DMS53 (cell line): ENCODE measurements around the gene CHID1.

Experiments
- DNase-seq: peaks from one replicate; lab custom pipeline; 2025; lab: John Stamatoyannopoulos, UW

Gene CHID1

DNA sequence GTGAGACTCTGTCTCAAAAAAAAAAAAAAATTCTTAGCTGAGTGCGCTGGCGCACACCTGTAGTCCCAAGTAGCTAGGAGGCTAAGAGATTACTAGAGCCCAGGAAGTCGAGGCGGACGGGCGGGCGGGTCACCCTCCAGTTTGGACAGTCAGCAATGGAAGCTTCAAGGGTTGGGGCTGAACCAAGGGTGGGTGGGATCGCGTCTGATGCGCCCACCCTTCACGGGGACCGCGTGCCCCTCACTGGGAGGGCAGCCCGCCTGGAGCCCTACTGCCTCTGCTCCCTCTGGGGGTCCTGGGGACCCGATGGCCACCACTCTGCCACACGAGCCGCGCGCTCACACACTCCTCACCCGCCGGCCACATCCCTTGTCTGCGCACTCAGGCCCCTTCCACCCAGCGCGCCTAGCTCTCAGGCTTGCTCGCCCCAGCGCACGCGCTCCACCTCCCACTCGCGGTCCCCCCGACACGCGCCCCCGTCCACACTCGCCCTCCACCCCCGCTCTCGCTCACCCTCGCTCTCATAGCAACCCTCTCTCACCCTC, 494 bp downstream of the CHID1 start:
- peak; percentile 71 for DNase-seq

DNA sequence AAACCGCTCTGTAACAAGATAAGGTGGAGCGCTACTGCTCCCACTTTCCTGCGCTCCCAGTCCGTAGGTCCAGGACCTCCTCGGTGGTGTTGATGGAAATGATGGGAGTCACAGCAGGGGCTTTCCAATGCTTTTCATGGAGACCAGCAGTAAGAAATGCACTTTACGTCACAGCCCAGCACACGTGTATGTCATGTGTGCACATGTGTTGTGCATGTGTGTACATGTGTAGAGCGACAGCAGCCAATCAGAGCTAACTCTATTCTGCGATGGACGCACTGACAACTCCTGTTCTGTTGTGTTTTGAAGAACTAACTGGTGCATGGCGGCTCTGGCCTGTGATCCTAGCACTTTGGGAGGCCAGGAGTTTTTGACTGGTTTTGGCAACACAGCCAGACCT, 1.2 kb downstream of the CHID1 start:
- DNase-seq: no peak

DNA sequence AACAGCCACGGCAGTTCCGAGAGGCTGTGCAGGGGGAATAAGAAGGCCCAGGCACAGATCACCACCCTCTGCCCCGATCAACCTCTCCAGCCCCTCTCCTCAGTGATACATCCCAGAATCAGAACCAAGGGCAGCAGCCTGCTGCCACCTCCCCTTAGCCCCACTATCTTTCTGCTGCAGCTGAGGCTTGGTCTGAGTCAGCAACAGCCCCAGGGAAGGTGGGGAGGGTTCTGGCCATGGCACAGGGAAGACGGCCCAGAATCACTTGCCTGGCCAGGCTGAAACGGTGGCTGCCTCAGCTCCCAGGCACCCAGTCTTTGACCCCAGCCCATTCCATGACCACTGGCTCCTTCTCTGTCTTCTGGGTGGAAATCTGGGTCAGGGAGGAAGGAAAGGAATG, 2.3 kb downstream of the CHID1 start:
- no peak for DNase-seq

DNA sequence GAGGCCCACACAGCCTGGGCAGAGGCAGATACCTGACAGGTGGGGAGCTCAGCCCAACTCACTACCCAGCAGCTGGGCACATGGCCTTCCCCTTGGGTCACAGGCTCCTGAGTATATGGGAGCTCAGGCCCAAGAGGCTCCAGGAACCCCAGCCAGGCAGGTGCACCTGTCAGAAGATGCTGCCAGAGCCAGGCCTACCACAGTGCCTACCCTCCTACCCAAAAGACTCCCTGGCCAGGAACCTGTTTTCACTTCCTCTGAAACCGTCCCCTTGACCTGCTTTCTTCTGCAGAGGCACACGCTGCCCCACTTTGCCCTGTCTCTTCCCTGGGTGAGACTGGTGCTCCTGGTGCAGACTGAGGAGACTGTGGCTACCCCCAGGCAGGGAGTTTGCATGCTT, 2.9 kb downstream of the CHID1 start:
- no peak for DNase-seq

DNA sequence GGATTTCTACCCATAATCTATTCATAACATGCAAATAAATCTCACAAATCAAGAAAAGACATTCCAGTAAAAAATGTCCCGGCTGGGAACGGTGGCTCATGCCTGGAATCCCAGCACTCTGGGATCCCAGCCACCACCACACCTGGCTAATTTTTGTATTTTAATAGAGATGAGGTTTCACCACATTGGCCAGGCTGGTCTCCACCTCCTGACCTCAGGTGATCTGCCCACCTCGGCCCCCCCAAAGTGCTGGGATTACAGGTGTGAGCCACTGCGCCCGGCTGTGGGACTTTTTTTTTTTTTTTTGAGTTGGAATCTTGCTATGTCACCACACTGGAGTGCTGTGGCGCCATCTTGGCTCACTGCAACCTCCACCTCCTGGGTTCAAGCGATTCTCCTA, 4.7 kb downstream of the CHID1 start:
- no peak for DNase-seq

DNA sequence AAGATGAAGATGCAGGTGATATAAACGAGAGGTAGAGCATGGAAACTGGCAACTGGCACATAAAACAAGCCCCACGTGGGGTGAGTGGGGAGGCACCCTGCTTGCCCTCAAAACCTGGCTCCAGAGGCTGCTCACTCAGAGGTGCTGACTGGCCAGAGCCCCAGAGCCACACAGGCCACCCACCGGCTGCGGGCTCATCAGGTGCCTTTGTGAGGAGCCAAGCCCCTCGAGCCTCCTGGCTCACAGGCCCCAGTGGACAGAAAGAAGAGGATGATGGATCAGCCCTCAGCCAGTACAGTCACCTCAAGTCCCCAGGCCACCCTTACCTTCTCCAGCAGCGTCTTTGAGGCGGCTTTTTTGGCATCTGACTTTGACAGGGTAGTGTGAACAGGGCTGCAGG, 6.2 kb downstream of the CHID1 start:
- no peak for DNase-seq

DNA sequence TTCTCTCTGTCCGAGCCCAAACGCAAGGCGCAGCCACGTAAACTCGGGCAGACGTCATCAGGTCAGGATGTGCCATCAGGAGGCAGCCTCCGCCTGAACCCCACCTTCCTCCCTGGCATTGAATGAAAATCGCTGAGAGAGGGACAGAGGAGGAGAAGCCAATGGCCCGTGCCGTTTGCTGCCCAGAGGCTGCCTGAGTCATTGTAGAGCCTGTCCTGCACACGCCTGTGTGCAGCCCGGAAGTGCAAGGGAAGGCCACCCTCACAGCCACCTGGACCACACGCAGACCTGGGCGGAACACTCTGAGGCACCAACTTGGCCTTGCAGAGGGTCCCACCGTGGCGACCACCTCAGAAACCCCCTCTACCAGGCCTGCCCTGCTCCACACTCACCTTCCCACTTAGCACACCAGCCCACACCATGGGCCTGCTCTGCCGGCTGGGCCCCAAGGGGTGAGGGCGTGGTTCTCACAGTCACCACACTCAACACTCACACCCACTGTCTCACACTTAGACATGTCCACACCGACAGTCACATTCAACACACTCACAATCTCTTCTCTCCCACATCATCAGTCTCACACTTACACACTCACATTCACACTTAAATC, 9.1 kb downstream of the CHID1 start:
- DNase-seq: no peak

DNA sequence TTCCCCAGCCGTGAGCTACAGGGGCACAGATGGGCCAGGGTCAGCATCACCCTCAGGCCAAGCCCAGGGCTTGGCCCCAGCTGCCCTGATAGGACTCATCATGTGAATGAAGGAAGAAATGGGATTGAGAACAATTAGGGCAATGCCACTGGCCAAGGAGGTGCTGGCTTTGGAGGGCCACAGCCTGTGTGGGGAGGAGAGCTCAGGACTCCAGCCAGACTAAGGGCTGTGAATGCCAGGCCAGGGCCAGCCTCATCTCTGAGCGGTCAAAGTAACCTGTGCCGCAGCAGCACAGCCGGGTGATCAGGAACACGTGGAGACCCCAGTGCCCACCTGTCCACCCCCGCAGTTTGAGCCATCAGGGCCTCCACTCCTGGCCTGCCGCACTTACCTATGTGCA, 10.1 kb downstream of the CHID1 start:
- DNase-seq: no peak

DNA sequence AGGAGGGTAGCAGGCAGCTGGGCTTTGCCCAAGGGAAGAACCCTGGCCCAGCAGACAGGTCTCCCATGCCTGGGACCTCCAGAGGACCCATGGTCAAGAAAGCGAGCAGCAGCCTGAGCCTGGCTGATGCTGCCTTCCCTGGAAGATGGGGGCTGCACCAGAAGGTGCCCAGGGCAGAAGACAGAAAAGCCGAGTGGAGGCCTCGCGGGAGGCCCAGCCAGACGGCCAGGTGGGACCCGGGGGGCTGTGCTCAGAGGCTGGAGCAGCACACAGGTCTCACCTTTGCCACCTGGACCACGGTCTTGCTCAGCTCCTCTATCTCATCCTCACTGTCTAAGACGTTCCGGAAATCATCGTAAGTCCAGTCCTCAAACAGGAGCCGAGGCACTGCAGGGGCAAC, 10.9 kb downstream of the CHID1 start:
- no peak for DNase-seq

DNA sequence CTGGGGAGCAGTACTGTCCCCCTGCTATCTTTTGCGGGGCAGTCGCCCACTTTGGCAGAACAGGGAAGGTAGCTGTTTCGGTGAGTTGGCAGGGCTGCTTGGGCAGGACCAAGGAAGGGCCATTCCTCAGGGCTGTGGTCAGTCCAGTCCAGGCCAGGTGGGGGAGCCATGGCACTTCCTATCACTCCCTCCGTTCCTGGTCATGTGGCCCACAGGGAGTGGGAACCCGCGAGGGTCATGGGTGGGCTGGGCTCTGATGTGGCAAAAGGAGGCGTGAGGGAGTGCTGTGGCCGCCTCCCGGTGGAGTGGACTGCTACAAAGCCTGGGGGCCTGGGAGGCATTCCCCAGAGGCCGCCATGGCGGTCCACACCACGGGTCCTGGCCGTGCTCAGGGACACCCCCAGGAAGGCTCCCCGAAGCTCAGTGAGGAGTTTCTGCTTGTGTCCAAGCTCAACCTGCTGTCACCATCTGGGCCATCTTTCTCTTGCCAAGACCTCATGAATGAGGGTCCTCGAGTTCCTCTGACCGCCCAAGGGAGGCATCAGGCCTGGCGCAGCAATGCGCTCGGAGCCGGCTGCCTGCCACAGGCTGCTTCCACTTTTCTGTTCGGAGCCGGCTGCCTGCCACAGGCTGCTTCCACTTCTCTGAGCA, 11.9 kb downstream of the CHID1 start:
- peak; percentile 53 for DNase-seq

DNA sequence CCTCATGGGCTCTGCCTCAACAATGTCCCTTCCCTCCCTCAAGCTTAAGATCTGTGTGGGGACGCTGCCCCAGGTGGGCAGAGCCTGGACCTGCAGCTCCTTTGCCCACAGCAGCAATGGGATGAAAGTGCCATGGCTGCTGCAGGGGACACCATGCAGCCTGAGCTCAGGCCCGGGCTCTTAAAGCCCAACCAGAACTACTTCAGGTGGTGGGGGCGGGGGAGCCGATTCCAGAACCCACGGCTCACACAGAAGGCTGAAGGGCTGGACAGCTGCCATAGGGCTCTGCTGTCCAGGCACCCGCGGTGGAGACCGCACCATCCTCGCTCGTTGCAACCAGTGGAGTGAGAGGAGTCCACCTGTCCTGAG, 12.5 kb downstream of the CHID1 start:
- DNase-seq: peak; percentile 71

DNA sequence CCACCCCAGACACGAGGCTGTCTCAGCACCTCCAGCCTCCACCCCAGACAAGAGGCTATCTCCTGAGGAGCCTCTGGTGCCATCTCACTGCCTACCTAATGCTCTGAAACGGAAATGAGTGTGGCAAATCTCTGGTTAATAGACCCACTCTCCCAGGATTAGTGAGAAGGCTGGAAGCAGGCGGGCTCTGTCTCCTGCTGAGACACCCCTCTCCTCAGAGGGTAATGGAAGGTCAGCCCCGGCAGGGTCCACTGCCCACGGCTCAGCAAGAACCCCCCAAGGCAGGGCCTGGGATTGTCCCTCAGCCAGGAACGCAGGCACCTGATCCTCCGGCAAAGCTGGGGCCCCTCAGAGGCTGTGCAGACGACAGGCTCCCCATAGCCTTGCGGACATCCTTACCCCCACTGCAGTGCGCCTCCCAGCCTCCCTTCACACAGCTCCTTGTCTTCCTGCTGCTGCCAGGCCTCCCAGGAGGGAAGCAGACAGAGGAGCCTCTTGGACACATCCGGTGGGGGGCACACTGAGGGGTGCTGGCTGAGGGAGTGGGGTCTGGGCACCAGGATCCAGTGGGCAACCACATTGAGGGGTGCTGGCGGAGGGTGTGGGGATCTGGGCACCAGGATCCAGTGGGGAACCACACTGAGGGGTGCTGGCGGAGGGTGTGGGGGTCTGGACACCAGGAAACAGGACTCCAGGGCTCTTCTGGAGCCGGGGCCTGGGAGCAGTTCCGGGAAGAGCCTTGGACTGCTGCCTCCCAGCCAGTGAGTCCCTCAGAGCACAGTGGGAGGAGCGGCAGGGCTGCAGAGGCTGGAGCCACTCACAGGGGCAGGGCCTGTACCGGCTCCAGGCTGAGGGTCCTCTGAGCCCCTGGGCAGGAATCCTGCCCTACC, 13.1 kb downstream of the CHID1 start:
- no peak for DNase-seq

DNA sequence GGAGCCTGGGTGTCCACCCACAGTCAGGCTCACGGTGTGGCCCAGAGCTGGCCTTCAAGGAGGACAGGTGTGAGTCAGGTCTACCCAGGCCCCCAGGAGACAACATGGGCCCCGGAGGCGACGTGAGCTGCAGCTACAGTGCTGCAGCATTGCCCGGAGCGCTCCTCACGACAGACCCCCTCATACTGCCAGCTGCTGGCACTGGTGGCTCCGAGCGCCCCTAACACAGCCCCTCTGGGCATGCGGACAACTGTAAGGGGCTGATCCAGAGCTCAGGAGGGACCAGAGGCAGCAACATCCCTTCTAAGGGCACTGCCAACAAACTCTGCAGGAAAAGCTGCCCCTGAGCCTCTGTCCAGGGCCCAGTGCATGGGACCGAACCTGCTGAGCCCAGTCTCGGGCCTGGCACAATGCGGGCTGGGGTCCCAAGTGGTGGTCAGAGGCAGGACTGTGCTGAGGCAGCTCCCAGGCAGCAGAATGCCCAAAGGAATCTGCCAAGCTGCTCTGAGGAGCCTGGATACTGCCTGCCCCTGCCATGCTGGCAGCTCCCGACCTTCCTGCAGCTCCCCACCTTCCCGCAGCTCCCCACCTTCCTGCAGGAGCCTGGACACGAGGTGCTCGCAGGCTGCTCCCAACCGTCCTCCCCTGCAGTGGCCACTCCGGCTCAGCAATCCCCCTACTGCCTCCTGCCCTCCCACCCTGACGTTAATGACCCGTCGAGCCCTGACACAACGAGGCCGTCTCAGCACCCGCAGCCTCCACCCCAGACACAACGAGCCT, 15.1 kb downstream of the CHID1 start:
- no peak for DNase-seq

DNA sequence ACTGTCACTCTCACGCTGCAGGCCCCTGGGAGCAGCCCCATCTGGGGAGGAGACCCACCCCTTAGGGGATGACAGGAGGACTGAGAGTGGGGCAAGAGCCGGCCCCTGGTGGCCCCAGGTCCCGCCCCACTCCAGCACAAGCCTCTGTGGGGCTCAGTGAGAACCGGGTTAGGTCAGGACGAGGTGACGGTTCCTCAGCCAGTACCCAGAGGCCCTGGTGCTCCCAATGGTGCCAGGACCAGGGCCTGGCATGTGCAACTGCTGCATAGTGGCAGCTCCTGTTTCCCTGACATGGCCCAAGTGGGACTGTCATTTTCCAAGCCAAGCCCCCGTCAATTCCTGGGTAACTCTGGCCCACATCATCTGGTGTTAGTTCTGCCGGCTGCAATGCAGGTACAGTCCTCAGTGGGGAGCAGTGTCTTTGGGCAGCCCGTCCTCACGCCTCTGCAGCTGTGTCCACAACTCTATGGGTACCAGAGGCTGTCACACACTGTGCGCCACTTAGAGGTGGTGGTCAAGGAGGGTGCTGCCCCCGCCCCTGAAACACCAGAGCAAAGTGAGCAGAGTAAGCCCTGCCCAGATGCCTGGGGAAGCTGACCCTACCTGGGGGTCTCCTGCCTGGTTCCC, 15.9 kb downstream of the CHID1 start:
- DNase-seq: peak; percentile 41

DNA sequence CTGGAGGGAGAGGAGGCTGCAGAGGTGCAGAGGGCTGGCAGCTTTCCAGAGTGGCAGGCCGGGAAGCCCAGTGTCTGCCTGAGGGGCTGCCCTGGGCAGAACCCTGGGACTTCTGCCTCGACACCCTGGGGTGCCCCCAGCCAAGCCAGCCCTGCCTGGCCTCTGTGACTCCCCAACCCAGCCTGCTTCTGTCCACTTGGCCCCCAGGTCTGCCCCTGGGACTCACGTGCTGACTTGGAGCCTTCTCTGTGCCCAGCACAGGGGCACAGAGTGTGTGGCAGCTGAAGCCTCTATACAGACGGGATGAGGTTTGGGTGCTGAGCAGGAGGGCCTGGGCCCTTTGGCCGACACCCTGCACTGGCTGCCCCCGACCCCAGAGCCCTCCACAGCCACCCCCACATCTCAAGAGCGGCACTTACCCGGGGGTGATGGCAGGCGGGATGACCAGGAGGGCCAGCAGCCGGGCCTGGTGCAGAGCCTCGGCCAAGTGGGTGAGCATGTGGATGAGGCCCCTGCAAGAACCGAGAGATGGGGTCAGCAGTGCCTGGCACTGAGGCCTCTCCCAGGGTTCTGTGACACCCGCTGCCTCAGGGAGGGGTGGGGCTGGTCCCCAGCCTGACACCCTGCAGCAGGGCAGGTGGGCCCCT, 17.5 kb downstream of the CHID1 start:
- no peak for DNase-seq

DNA sequence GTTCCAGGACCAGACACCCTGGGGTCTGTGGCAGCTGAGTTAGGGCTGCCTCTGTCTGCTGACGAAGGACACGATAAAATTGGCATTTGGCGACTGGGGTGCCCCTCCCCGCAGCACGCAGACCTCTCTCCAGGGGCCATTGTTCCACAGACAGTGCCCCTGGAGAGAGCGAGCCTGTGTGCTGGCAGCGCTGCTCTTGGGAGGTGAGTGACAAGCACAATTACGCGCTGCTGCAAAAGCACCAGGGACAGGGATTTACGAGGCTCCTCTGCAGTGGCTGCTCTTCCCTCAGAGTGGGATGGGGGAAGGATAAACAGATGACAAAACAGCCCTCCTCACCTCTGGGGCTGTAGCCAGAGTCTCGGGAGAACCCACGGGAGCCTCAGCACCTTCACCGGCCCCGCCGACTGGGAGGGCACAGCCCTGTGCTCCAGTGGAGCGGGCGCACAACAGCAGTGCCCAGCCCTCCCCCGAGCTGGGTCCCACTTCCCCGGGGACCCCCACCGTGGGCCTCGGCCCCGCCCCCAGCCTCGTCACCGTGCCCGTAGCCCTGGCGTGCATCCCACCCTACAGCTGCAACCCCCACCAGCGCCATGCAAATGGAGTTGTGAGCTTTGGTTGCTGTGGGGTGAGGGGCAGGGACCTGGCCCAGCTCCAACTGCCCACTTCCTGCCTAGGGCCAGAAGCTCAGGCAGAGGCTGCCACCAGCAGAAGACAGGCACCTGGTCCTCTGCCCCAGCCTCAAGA, 19.6 kb downstream of the CHID1 start:
- DNase-seq: no peak

DNA sequence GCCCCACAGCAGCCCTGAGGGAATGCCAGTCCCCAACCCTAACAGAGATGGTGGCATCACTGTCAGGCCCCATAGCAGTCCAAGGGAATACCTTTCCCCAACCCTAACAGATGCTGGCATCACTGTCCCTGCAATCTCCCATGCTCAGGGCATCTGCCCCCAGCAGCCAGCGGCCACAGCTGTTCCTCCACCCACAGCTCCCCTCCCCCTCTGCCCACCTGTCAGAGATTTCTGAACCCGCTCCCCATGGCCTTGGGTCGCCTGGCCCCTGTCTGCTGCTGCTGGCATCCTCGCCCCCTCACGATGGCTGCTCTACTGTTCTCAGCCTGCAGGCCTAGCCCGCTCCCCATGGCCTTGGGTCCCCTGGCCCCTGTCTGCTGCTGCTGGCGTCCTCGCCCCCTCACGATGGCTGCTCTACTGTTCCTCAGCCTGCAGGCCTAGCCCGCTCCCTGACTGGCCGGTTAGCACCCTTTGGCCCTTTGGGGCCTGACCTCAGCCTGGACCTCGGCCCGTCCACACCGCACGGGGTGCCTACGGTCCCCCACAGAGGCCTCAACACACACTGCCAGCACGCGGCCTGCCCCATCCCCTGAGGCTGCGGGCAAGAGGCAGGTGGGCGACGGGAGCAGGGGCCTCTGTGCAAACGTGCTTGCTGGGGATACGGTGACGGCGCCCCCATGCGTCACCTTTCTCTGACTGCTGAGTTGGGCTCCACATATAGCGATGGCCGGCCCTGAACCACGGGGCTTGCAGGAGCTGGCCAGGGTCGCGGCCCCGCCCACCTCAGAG, 20.7 kb downstream of the CHID1 start:
- DNase-seq: no peak

DNA sequence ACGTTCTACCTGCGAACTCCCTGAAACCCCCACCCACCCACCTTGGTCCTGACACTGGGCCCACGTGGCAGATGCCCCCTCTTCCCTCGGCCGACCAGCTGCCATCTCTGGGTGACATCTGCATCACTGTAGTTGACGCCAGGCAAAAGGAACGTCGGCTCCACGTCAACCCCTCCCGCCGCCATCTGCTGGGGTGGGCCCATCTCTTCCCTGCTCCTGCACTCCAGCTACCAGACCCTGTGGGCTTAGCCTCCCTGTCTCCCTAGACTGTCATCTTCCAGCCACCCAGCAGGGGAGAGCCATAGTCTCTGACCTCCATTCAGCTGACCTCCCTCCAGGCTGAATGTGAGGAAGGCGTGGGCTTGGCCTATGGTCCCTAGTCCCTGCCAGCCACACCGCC, 21.4 kb downstream of the CHID1 start:
- DNase-seq: no peak

DNA sequence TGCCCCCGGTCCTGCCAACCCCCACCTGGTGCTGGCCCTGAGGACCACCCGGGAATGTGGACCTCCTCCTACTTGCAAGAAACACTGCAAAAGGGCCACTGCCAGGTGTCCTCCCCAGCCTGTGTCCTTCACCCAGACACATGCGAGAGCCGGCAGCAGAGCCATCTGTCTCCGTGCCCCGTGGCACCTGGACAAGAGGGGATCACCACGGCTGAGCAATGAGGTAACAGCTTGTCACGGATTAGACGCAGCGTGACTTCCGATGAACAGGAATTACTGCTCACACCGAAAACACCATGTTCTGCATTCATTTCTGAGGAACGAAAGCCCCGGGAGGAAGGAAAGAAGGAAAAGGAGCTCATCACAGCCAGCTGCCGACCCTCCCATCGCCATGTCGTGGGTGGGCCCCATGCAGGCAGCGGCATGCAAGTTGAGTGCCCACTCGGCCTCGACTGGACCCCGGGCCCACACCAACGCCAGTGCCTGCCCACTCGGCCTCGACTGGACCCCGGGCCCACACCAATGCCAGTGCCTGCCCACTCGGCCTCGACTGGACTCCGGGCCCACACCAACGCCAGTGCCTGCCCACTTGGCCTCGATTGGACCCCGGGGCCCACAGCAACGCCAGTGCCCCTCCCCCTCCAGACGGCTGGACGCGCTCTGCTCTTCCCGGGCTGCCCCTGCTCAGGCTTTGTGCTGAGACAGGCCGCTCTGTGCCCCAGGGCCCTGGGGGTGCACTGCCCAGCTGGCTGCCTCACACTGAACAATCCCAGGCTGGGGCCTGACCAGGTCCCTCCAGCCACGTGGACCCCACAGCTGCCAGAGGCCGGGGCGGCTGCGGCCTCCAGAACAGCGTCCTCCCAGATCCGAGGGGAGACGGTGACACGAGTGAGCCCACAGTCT, 22.0 kb downstream of the CHID1 start:
- DNase-seq: no peak
